Esophagus squamous epithelium (tissue), 4 donors: Measurements from ENCODE around the gene DMBX1.

Experiments
- POLR2A ChIP-seq, 4 donors: fragments of 450-650 bp; IDR thresholded peaks; one replicate each; pipeline ENCODE4 v1.6.1; 2017; ENCODE audit warnings: antibody characterized with exemption in 4 of 4, mild to moderate bottlenecking in 4 of 4, moderate library complexity in 3 of 4
- TF ChIP-seq, protein P1 (sequence below), 6 experiments: fragments of 450-650 bp in 4 of 6; fragments of 200-600 bp in 2 of 6; sonication (generic) in 2 of 6; IDR thresholded peaks; one replicate each; pipeline ENCODE4 v1.5.1; 2016 to 2019; ENCODE audit warnings: antibody characterized with exemption in 6 of 6, mild to moderate bottlenecking in 4 of 6, moderate library complexity in 4 of 6

DNA sequence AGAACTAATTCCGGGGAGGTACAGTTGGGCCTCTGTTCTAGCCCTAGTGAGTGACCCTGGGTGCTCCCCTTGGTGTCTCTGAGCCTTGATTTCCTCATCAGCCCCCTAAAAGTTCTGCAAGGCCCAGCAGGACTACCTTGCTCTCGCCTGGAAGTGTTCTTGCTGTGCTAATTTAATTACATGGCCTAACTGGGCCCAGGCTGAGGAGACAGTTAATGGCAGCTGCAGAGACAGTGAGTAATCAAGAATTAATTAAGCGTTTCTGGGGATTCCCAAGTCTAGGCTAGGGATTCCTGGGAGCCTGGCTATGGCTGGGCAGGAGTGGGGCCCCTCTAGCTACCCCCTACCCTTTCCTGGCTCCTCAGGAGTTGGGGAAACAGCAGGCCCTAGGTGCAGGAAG, 24.7 kb upstream of the DMBX1 start:
- TF ChIP-seq, protein P1, sequence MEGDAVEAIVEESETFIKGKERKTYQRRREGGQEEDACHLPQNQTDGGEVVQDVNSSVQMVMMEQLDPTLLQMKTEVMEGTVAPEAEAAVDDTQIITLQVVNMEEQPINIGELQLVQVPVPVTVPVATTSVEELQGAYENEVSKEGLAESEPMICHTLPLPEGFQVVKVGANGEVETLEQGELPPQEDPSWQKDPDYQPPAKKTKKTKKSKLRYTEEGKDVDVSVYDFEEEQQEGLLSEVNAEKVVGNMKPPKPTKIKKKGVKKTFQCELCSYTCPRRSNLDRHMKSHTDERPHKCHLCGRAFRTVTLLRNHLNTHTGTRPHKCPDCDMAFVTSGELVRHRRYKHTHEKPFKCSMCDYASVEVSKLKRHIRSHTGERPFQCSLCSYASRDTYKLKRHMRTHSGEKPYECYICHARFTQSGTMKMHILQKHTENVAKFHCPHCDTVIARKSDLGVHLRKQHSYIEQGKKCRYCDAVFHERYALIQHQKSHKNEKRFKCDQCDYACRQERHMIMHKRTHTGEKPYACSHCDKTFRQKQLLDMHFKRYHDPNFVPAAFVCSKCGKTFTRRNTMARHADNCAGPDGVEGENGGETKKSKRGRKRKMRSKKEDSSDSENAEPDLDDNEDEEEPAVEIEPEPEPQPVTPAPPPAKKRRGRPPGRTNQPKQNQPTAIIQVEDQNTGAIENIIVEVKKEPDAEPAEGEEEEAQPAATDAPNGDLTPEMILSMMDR (IDR thresholded peaks at IDR 0.05), result no peak
- no peak for TF ChIP-seq POLR2A (IDR thresholded peaks at IDR 0.05)
